GDM1 (cell line): ENCODE data around the gene SCIMP.
A peak's percentile ranks its signal among the peaks of the same experiment; 100 is the strongest.
"Not testable (repeated sequence)": the region's sequence is repeated elsewhere in the genome, so short reads cannot be mapped to it uniquely, and the experiment has no call there.

Experiments used
- DNase-seq: peaks from one replicate; lab custom pipeline; 2025; lab: John Stamatoyannopoulos, UW

Gene SCIMP

DNA sequence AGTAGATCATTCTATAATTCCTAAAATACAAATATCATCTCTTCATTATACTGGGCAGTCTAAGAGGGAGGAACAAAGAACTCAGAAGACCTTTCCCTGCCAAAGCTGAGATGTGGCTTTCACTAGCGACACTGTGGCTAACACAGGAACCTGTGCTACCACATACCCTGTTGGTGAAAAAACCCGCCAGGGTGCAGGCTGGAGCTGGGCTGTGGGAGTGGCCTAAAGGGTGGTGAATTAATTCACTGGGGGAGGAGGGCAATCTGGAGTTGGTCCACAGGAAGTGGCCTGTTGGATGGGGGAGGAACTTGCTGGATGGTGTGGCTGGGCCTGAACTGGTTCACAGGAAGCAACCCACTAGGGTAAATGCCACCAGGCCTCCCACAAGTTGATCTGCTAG lies 50.4 kb downstream of the SCIMP start:
- no peak for DNase-seq

DNA sequence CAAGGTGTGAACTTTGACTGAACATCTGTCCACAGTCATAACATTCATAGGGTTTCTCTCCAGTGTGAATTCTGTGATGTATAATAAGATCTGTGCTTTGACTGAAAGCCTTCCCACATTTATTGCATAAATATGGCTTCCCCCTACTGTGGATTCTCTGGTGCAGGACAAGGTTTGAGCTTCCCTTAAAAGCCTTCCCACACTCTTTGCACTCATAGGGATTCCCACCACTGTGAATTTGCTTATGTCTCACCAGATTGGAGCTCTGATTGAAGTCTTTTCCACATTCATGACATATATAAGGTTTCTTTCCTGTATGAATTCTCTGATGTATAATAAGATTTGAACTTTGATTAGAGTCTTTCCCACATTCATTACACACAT lies 51.3 kb downstream of the SCIMP start:
- no peak for DNase-seq

DNA sequence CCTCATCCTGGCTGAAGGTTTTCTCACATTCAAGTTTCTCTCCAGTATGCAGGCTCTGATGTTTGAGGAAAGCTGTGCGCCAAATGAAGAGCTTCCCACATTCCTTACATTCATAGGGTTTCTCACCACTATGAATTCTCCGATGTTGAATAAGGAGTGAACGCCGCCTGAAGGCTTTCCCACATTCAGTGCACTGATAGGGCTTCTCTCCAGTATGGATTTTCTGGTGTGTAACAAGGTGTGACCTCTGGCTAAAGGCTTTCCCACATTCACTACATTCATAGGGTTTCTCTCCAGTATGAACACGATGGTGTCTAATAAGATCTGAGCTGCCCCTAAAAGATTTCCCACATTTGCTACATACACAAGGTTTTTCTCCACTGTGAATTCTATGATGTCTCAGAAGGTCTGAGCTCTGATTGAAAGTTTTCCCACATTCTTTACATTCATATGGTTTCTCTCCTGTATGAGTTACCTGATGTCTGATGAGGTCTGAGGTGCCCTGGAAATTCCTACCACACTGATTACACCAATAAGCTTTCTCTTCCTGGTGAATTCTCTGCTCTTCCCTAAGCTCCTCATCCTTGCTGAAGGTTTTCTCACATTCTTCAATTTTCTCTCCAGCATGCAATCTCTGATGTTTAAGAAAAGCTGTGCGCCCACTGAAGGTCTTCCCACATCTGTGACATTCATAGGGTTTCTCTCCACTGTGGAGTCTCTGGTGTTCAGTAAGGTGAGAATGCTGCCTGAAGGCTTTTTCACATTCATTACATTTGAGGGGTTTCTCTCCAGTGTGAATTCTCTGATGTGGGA lies 51.9 kb downstream of the SCIMP start:
- DNase-seq, result no peak

DNA sequence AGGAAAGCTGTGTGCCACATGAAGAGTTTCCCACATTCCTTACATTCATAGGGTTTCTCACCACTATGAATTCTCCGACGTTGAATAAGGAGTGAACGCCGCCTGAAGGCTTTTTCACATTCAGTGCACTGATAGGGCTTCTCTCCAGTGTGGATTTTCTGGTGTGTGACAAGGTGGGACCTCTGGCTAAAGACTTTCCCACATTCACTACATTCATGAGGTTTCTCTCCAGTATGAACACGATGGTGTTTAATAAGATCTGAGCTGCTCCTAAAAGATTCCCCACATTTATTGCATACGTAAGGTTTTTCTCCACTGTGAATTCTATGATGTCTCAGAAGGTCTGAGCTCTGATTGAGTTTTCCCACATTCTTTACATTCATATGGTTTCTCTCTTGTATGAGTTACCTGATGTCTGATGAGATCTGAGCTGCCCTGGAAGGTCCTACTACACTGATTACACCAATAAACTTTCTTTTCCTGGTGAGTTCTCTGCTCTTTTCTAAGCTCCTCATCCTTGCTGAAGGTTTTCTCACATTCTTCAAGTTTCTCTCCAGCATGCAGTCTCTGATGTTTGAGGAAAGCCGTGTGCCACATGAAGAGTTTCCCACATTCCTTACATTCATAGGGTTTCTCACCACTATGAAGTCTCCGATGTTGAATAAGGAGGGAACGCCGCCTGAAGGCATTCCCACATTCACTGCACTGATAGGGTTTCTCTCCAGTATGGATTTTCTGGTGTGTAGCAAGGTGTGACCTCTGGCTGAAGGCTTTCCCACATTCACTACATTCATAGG lies 53.0 kb downstream of the SCIMP start:
- no peak for DNase-seq

DNA sequence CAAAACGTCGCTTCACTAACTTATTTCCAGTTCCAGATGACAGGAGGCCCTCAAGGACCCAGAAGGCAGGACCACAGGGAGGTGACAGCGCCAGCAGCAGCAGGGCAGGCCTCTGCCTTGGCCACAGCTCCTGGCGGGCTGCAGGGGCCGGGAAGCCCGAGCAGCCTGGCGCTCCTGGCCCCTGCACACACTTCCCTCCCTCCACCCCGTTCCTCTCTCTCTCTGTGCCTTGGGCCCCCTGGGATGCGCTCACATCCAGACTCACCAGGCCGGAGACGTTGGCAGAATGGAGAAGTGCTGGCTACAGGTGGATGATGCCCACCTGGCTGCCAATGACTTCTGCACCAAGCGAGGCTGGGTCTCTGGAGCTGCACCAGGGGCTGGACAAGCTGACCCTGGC lies 55.7 kb downstream of the SCIMP start:
- DNase-seq, result no peak

DNA sequence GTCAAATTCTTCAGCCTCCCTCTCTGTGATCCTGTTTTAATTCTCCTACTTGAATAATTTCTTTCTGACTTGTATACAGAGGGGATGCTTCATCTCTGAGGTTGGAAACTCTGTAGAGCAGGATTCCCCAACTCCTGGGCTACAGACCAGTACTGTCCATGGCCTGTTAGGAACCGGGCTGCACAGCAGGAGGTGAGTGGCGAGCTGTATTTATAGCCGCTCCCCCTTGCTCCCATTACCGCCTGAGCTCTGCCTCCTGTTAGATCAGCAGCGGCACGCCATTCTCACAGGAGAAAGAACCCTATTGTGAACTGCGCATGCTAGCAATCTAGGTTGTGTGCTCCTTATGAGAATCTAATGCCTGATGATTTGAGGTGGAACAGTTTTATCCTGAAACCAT lies 59.6 kb downstream of the SCIMP start:
- not testable (repeated sequence) for DNase-seq

DNA sequence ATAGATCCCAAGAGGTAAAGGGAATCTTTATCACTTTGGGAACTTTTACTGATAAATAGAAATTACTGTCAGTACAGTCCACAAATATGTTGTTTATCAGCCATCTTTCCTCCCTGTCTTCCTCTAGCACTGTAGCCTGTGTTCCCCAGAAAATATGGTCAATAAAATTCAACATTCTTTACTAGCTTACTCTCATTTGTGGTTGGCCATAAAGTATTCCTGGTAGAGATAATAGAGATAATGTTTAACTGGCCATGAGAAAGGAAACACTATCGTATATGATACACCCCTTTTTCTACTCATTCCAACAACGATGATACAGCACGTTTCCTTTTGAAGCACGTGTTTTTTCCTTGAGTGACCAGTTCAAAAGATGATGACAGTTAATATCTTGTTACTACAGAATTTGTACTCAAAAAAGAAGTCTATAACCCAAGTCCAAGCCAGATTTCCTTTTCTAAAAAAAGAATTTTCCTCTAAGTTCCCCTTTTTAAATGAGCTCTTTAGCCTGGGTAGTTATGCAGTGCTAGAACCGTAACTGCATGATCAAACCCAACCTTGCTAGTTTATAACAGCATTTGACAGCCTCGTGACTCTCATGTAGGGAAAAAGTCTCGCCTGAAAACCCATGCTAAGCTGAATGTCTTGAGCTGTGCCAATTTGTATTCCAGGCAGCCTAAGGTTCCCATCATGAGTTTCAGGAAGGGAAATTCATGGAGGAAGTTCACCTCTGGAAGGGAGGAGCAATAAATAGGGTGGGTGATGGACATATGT lies 68.7 kb downstream of the SCIMP start:
- peak; percentile 3 for DNase-seq

DNA sequence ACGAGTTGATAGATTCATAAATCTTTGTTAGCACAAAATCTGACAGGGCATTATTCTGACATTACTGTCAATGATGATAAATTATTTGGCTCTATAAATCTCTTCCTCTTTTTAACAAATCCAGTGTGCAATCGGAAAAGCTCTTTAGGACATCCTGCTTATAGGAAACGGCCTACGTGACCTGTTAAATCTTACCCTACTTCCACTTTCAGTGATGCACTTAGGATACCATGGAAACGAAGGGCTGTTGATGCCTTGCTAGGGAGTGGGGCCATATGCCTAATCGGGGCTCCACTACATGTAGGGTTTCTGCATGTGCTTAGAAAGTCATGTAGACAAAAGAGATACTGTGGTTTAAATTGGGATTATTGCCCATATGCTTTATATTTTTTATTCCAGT lies 70.2 kb downstream of the SCIMP start:
- no peak for DNase-seq

DNA sequence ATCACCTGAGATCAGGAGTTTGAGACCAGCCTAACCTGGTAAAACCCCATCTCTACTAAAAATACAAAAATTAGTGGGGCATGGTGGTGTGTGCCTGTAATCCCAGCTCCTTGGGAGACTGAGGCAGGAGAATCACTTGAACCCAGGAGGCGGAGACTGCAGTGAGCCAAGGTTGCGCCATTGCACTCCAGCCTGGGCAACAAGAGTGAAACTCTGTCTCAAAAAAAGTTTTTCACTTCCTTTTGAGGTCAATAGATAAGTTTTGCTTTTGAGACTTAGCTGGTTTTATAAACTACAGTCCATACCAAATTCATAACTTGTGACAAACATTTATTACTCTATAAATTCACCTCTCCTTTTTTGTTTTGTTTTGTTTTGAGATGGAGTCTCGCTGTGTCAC lies 72.9 kb downstream of the SCIMP start:
- not testable (repeated sequence) for DNase-seq

DNA sequence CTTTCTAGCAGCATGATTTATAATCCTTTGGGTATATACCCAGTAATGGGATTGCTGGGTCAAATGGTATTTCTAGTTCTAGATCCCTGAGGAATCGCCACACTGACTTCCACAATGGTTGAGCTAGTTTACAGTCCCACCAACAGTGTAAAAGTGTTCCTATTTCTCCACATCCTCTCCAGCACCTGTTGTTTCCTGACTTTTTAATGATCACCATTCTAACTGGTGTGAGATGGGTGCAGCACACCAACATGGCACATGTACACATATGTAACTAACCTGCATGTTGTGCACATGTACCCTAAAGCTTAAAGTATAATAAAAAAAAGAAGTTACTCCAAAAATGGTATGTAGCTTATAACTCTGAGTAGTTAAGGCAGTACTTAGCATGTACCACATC lies 74.0 kb downstream of the SCIMP start:
- not testable (repeated sequence) for DNase-seq
